ENCODE data around the gene ASXL3. TPM values are rescaled to one million over a fixed set of nuclear protein-coding genes. Genes with fewer than 3 reads are reported as not detected.

The ASXL3 gene
- total and polyA plus RNA-seq, 2 donors = 0.11 to 0.42 TPM

DNA sequence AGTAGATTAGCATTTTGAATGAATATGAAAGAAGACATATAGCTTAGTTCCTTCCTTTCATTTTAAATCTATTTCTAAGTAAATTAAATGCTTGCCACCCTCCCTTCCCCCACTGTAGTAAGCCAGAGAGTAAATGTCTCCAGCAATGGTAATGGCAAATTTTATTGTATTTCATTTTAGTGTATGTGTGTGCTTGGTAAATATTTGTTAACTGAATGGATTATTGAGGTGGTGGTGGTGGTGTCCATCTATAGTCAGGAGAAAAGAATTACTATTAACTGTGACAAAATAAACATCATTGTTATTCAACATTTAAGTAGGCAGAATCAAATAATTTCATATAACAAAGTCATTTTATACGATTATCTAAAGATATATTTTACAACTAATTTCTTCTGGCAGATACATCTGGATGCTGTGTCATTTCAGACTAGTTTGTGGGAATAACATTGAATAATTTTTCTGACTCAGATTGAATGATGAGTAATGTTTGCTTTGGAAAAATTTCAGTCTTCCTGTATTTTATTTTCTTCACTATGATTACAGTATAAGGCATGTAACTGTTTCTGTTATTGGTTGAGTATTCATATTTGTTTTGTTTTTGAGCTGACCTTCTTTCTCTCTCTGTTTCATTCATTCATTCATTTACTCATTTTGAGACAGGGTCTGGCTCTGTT lies 18.3 kb downstream of the ASXL3 start:
- no peak for DNase-seq (ENCODE audit: low read depth in 6 of 9, low spot score in 9 of 9)
- WGBS = 48% methylated on average over 1 of the region's 1 CpG
- no peaks in the 10 kb centered on the region for H3K27me3 ChIP-seq (ENCODE audit: control insufficient read depth in 2 of 2, insufficient read depth in 1 of 2, low read length in 1 of 2)
- H3K9me3 ChIP-seq (ENCODE audit: control insufficient read depth in 2 of 2, insufficient read depth in 1 of 2, low read length in 1 of 2) = no peaks in the 10 kb centered on the region
- no peaks in the 10 kb centered on the region for H3K36me3 ChIP-seq (ENCODE audit: control insufficient read depth in 2 of 2, insufficient read depth in 2 of 2, low read length in 1 of 2)
- H3K4me3 ChIP-seq (ENCODE audit: low read length in 2 of 2) = no peak overlapping the region
- no peaks in the 10 kb centered on the region for H3K4me1 ChIP-seq (ENCODE audit: control insufficient read depth in 2 of 2, insufficient read depth in 2 of 2, low read length in 2 of 2)
- no peak overlapping the region for H3K27ac ChIP-seq (ENCODE audit: low read depth in 1 of 2, low read length in 1 of 2)

DNA sequence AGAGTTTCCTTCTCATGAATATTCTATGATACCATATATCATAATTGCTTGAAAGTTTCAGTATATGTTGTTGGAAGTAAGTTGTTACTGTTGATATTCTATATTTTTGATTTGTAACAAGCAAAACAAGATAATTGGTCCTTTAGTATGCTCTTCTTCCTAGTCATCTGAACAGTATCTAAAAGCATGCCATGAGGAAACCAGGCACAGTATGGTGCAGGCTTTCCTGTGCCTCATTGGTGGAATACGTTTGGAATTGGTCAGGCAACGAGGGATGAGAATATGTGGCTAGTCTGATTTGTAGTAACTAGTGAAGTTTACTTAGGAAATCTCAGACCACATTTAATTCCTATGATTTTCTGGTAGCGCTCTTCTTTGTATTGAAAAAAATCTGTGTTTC lies 22.8 kb downstream of the ASXL3 start:
- Histone ChIP-seq H3K27me3 (ENCODE audit: control insufficient read depth in 2 of 2, insufficient read depth in 1 of 2, low read length in 1 of 2) (no peaks in the 10 kb centered on the region), H3K4me3 (ENCODE audit: low read length in 2 of 2) (no peak overlapping the region), H3K9me3 (ENCODE audit: control insufficient read depth in 2 of 2, insufficient read depth in 1 of 2, low read length in 1 of 2) (no peaks in the 10 kb centered on the region), H3K4me1 (ENCODE audit: control insufficient read depth in 2 of 2, insufficient read depth in 2 of 2, low read length in 2 of 2) (no peaks in the 10 kb centered on the region), H3K36me3 (ENCODE audit: control insufficient read depth in 2 of 2, insufficient read depth in 2 of 2, low read length in 1 of 2) (no peaks in the 10 kb centered on the region), H3K27ac (ENCODE audit: low read depth in 1 of 2, low read length in 1 of 2) (no peak overlapping the region)
- DNase-seq (ENCODE audit: low read depth in 6 of 9, low spot score in 9 of 9) = no peak
- 85% methylated on average over 3 of the region's 3 CpGs for WGBS

DNA sequence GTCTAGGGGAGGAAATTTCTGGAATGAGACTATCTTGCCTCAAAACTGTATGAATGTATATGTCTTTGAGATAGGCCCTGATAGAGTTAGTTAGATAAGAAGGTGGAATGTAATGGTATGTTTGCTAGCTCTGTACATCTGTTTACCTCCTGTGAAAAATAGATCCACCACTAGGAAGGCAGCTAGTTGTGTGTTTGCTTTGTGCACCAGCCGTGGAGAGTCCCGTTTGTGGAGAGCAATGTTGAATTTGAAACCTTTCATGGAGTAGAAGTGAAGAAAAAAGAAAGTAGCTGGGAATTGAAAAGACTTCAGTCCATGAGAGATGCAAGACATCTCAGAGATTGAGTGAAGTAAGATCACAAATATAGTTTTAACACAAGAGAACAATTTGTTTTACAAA lies 25.4 kb downstream of the ASXL3 start:
- no peaks in the 10 kb centered on the region for H3K27me3 ChIP-seq (ENCODE audit: control insufficient read depth in 2 of 2, insufficient read depth in 1 of 2, low read length in 1 of 2)

DNA sequence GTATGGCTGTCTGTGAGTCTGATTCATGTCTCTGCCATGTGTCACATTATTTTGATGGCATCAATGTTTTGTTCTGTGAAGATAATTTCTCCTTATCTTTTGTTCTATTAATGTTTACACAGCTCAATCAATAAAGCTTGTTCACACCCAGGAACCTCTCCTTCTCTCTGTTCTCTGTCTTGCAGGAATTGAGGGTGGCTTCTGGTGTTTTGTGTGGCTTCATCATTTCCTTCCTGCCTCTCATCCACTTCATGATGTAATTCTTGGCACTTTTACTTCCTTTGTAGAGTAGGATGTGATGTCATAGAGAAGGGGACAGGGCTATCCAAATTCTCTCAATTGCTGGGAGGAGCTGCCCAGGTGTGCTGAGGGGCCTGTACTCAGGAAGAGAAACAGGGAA lies 27.2 kb downstream of the ASXL3 start:
- Histone ChIP-seq H3K9me3 (ENCODE audit: control insufficient read depth in 2 of 2, insufficient read depth in 1 of 2, low read length in 1 of 2) (no peaks in the 10 kb centered on the region), H3K27ac (ENCODE audit: low read depth in 1 of 2, low read length in 1 of 2) (no peak overlapping the region), H3K27me3 (ENCODE audit: control insufficient read depth in 2 of 2, insufficient read depth in 1 of 2, low read length in 1 of 2) (no peaks in the 10 kb centered on the region), H3K36me3 (ENCODE audit: control insufficient read depth in 2 of 2, insufficient read depth in 2 of 2, low read length in 1 of 2) (no peaks in the 10 kb centered on the region), H3K4me1 (ENCODE audit: control insufficient read depth in 2 of 2, insufficient read depth in 2 of 2, low read length in 2 of 2) (no peaks in the 10 kb centered on the region), H3K4me3 (ENCODE audit: low read length in 2 of 2) (no peak overlapping the region)
- DNase-seq (ENCODE audit: low read depth in 6 of 9, low spot score in 9 of 9) = no peak

More for the DNA sequence above, 25.4 kb downstream of the ASXL3 start:
- 83% methylated on average over 2 of the region's 2 CpGs for WGBS
- H3K9me3 ChIP-seq (ENCODE audit: control insufficient read depth in 2 of 2, insufficient read depth in 1 of 2, low read length in 1 of 2) = no peaks in the 10 kb centered on the region
- no peaks in the 10 kb centered on the region for H3K36me3 ChIP-seq (ENCODE audit: control insufficient read depth in 2 of 2, insufficient read depth in 2 of 2, low read length in 1 of 2)
- H3K4me3 ChIP-seq (ENCODE audit: low read length in 2 of 2) = no peak overlapping the region
- no peaks in the 10 kb centered on the region for H3K4me1 ChIP-seq (ENCODE audit: control insufficient read depth in 2 of 2, insufficient read depth in 2 of 2, low read length in 2 of 2)
- H3K27ac ChIP-seq (ENCODE audit: low read depth in 1 of 2, low read length in 1 of 2) = no peak overlapping the region
- DNase-seq (ENCODE audit: low read depth in 6 of 9, low spot score in 9 of 9) = no peak

GRCh38 chr18:33606621-33607020 lies 28.6 kb downstream of the ASXL3 start:
- no peaks in the 10 kb centered on the region for H3K36me3 ChIP-seq (ENCODE audit: control insufficient read depth in 2 of 2, insufficient read depth in 2 of 2, low read length in 1 of 2)
- no peak for DNase-seq (ENCODE audit: low read depth in 6 of 9, low spot score in 9 of 9)
- H3K27ac ChIP-seq (ENCODE audit: low read depth in 1 of 2, low read length in 1 of 2) = no peak overlapping the region
- H3K4me1 ChIP-seq (ENCODE audit: control insufficient read depth in 2 of 2, insufficient read depth in 2 of 2, low read length in 2 of 2) = no peaks in the 10 kb centered on the region
- H3K9me3 ChIP-seq (ENCODE audit: control insufficient read depth in 2 of 2, insufficient read depth in 1 of 2, low read length in 1 of 2) = no peaks in the 10 kb centered on the region
- H3K27me3 ChIP-seq (ENCODE audit: control insufficient read depth in 2 of 2, insufficient read depth in 1 of 2, low read length in 1 of 2) = no peaks in the 10 kb centered on the region
- H3K4me3 ChIP-seq (ENCODE audit: low read length in 2 of 2) = no peak overlapping the region

DNA sequence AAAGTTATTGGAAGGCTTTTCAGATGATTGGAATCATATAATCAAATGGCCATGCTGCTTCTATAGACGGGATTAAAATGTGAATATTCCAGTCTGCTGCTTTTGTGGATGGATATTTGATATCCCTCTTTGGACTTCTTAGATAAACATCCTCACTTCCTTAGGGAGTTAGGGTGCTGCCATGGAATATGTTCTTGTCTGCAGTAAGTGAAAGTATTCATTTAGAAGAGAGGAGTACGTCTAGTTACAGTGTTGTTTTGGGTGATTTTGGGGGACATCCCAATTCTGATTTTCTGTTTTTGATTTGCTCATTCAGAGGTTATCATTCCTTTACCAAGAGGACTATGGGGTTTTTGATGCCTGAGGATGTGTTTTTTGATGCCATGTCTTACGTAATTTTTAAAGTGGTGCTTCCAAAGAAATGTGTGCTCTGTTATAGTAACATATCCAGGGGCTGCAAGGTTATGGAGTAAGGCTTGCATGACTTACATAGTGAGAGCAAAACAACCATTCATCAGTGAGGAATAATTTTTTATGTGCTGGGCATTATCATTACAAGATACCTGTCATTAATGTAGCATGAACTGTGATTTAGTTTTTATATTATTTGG lies 33.6 kb downstream of the ASXL3 start:
- H3K36me3 ChIP-seq (ENCODE audit: control insufficient read depth in 2 of 2, insufficient read depth in 2 of 2, low read length in 1 of 2) = no peaks in the 10 kb centered on the region
- DNase-seq (ENCODE audit: low read depth in 6 of 9, low spot score in 9 of 9) = no peak
- no peak overlapping the region for H3K4me3 ChIP-seq (ENCODE audit: low read length in 2 of 2)
- WGBS = 90% methylated on average over 3 of the region's 3 CpGs
- H3K27me3 ChIP-seq (ENCODE audit: control insufficient read depth in 2 of 2, insufficient read depth in 1 of 2, low read length in 1 of 2) = no peaks in the 10 kb centered on the region
- no peak overlapping the region for H3K27ac ChIP-seq (ENCODE audit: low read depth in 1 of 2, low read length in 1 of 2)
- no peaks in the 10 kb centered on the region for H3K4me1 ChIP-seq (ENCODE audit: control insufficient read depth in 2 of 2, insufficient read depth in 2 of 2, low read length in 2 of 2)
- no peaks in the 10 kb centered on the region for H3K9me3 ChIP-seq (ENCODE audit: control insufficient read depth in 2 of 2, insufficient read depth in 1 of 2, low read length in 1 of 2)

DNA sequence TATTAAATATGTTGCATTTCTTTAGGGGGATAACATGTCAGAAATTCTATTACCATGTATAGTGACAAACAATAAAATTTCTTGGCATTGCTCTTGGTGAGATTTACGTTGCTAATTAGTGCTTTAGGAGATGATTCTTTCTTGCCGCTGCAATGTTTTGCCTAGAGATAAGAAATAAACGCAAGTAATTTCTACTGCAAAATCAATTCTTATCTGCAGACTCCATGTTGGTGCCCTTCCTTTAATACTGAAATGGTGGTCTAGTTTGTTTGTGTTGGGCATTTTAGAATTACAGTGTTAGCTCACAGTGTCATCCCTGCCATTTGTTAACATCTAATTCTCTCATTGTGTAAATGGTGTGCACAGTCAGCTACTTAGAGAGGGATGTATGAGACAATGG lies 34.6 kb downstream of the ASXL3 start:
- WGBS = 87% methylated on average over 3 of the region's 3 CpGs
- Histone ChIP-seq H3K27ac (ENCODE audit: low read depth in 1 of 2, low read length in 1 of 2) (no peak overlapping the region), H3K4me1 (ENCODE audit: control insufficient read depth in 2 of 2, insufficient read depth in 2 of 2, low read length in 2 of 2) (no peaks in the 10 kb centered on the region), H3K4me3 (ENCODE audit: low read length in 2 of 2) (no peak overlapping the region), H3K27me3 (ENCODE audit: control insufficient read depth in 2 of 2, insufficient read depth in 1 of 2, low read length in 1 of 2) (no peaks in the 10 kb centered on the region), H3K36me3 (ENCODE audit: control insufficient read depth in 2 of 2, insufficient read depth in 2 of 2, low read length in 1 of 2) (no peaks in the 10 kb centered on the region), H3K9me3 (ENCODE audit: control insufficient read depth in 2 of 2, insufficient read depth in 1 of 2, low read length in 1 of 2) (no peaks in the 10 kb centered on the region)
- DNase-seq (ENCODE audit: low read depth in 6 of 9, low spot score in 9 of 9) = no peak

DNA sequence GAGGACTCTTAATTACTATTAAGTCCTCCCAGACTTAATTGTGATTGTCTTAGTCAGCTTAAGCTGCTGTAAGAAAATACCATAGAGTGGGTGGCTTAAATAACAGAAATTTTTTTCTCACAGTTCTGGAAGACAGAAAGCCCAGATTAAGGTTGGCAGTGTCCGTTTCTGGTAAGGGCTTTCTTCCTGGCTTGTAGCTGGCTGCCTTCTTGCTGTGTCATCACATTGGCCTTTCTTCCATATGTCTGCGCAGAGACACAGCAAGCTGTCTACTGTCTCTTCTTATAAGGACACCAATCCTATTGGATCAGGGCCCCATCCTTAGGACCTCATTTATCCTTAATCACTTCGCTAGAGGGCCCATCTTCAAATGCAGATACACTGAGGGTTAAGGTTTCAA lies 38.5 kb downstream of the ASXL3 start:
- Histone ChIP-seq H3K9me3 (ENCODE audit: control insufficient read depth in 2 of 2, insufficient read depth in 1 of 2, low read length in 1 of 2) (no peaks in the 10 kb centered on the region), H3K4me3 (ENCODE audit: low read length in 2 of 2) (no peak overlapping the region), H3K4me1 (ENCODE audit: control insufficient read depth in 2 of 2, insufficient read depth in 2 of 2, low read length in 2 of 2) (no peaks in the 10 kb centered on the region), H3K27ac (ENCODE audit: low read depth in 1 of 2, low read length in 1 of 2) (no peak overlapping the region), H3K36me3 (ENCODE audit: control insufficient read depth in 2 of 2, insufficient read depth in 2 of 2, low read length in 1 of 2) (no peaks in the 10 kb centered on the region), H3K27me3 (ENCODE audit: control insufficient read depth in 2 of 2, insufficient read depth in 1 of 2, low read length in 1 of 2) (no peaks in the 10 kb centered on the region)
- WGBS = 88% methylated on average over 3 of the region's 3 CpGs
- DNase-seq (ENCODE audit: low read depth in 6 of 9, low spot score in 9 of 9) = no peak

DNA sequence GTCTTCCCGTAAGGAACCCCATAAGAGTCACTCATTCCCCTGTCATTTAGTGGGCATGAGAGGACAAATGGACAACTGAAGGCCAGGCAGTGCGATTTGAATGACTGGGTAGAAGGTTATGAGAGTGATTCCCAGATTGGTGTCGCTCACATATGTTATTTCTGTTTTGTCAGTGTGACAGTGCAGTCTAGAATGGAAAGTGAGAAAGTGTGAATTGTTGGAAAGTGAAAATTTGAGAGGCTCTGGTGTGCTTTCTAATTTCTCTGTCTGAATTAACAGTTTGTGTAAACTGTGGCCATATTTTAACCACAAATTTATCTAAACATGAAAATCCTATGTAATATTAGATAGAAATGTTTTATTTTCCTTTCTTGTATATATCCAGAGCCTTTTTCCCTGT lies 49.1 kb downstream of the ASXL3 start:
- no peaks in the 10 kb centered on the region for H3K36me3 ChIP-seq (ENCODE audit: control insufficient read depth in 2 of 2, insufficient read depth in 2 of 2, low read length in 1 of 2)
- no peak overlapping the region for H3K27ac ChIP-seq (ENCODE audit: low read depth in 1 of 2, low read length in 1 of 2)
- no peaks in the 10 kb centered on the region for H3K4me1 ChIP-seq (ENCODE audit: control insufficient read depth in 2 of 2, insufficient read depth in 2 of 2, low read length in 2 of 2)
- H3K4me3 ChIP-seq (ENCODE audit: low read length in 2 of 2) = no peak overlapping the region
- DNase-seq (ENCODE audit: low read depth in 6 of 9, low spot score in 9 of 9) = no peak
- no peaks in the 10 kb centered on the region for H3K9me3 ChIP-seq (ENCODE audit: control insufficient read depth in 2 of 2, insufficient read depth in 1 of 2, low read length in 1 of 2)
- 92% methylated on average over 3 of the region's 3 CpGs for WGBS
- no peaks in the 10 kb centered on the region for H3K27me3 ChIP-seq (ENCODE audit: control insufficient read depth in 2 of 2, insufficient read depth in 1 of 2, low read length in 1 of 2)

Data from thymus (tissue), 11 donors.